Kidney tubule cell (primary cell): ENCODE results near the gene DIAPH1.
A peak's percentile ranks its signal among the peaks of the same experiment; 100 is the strongest.

ENCODE experiments used
- DNase-seq: peaks from one replicate; pipeline ENCODE4 v3.0.0-alpha.2; 2018; ENCODE audit warnings: low spot score

DIAPH1 gene

DNA sequence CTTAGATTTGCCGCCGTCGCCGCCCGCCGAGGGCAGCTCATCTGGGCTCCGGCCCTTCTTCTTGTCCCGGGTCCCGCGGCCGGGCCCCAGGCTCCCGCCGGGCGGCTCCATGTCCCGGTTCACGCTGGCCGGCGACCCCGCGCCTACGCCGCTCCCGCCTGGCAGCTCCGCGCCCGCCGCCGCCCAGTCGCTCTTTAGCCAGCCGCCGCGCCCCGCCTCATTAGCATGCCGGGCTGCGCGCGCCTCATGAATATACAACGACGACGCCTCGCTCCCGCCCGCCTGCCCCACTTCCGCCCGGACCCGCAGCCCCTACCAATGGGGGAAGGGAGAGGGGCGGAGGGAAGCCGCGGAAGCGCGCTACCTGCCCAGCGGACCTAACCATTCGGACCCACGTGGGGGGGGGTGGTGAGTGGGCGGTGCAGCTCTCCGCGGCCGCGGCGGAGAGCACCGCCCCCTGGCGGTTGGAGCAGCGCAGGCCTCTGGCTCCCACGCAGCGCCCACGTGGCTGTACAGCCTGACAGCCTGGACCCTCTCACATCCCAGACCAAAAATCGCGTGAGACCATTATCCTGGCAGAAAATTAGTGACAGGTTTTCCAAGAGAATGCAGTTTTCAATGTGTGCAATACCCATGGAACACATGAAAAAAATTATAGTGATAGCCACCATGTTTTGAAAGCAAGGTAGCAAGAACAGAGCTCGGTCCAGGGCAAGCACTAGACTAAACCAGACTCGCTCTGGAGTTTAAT is at the start of gene DIAPH1:
Gene DIAPH1, minus strand, starts transcription at position 197 of the 751 bp plus-strand sequence. Its CDS starts 86 bp downstream, at position 111.
- DNase-seq, result peak; percentile 97

DNA sequence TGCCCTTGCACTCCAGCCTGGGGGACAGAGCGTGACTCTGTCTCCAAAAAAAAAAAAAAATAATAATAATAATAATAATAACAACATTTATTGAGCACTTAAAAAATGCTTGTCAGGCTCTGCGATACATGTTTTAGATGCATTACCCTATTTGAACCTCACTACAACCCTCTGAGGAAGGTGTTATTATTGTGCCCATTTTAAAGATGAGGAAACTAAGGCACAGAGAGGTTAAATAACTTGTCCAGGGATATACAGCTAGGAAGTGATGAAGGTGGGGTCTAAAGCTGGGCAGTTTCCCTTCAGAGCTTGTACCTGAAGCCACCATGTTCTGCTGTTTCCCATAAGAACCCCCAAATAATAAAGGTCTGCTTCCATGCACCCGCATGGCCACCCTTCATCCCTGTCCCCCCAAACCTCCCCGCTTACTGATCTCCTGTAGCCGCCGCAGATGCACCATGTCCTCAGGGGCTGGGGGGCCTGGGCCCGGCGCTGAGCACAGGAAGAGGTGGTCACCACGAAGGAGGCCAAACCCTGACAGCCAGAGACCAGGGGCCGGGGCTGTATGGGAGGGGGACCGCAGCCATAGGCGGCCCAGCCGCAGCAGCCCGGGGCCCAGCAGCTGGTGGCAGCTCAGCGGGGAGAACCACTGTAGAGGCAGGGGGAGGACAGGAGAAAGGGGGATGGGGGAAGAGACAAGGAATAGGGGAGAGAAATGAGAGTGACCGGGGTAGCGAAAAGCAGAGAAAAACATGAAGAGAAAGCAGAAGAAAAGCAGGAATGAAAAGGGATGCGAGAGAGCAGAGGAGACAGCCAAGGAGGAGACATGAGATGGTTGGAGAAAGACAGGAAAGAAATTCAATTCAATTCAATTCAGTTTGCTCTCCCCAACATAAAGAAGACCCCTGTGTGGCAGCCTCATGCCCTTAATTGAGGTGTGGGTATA is 47.5 kb upstream of the DIAPH1 start:
- no peak for DNase-seq

DNA sequence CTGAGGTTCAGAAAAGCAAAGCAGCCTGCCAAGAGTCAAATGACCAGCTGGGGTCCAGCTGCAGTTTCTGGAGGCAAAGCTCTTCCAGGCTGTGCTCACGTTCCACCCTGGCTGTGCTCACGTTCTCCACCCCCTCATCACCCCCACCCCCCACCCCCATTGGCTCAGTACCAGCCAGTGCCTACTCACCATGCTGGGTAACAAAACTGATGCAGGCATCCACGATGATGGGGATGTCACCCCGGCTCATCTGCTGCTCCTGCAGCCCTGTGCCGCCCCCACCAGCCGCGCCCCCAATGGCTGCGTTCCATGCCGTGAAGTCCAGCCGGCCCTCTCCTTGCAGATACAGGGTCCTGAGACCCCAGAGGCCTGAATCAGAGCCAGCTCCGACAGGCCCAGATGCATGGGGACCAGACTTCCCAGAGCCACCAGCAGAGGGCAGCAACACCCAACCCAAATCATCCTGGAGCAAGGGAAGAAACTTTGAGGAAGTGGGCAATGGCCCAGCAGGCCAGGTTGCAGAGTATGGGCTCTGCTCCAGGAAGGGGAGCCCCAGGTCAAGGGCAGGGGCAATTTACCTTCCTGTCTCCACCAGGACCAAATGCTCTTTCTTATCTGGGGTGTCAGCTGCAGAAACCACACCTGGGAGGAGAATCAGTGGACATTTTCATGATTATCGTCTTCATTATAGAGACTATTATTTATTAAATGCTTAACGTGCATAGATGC is 46.1 kb upstream of the DIAPH1 start:
- DNase-seq, result peak; percentile 72

DNA sequence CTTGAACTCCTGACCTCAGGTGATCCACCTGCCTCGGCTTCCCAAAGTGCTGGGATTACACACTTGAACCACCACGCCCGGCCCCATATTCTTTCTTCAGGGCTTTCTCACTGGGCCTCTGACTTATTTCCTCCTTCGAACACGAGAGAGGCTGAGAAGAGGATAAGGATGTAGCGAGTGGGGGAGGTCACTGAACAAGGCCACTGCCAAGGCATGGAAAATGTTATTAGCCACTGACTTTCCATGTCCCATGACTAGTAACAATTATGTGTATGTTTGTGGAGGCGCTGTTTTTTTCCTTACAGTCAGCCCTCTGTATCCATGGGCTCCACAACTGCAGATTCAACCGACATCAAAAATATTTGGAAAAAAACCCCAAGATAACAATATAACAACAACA is 44.7 kb upstream of the DIAPH1 start:
- DNase-seq, result no peak

DNA sequence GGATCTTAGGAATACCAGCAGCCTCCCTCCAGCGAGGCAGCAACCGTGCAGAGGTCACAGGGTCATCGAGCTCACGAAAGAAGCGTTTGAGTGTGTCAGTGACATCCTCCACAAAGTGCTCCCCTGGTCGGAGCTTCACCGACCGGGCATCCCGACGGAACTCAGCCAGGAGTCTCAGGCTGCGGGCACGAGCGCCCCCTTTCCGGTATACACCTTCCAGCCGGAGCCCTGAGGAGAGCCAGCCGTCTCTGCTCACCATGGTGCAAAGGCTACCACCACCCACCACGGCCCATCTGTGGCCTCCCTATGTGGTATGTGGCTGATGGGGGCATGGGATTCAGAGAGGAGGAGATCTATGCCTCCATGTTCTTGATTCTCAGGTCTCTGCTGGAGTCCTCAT is 43.2 kb upstream of the DIAPH1 start:
- DNase-seq, result no peak

DNA sequence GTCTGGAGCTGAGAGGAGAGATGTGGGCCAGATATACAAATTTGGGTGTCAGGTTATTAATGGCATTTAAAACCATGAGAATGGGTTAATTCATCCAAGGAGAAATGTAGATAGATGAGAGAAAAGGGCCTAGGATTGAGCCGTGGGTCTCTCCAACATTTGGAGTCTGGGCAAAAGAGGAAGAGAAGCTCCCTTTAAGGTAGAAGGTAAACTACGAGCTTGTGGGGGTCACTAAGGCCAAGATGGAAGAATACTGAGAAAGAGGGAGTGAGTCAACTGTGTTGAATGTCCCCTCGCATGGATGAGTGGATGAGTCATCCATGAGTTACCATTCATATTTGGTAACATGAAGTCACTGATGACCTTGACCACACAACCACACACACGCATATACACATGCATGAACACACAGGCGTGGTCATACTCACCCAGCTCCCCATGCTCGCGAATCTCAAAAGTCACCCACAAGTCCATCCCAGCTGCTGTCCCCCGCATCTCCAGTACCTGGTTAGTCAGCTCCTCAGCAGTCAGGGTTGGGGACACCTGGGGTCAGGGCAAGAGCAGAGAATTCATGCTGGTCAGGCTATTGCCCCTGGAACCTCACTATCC is 39.2 kb upstream of the DIAPH1 start:
- DNase-seq, result peak; percentile 96

DNA sequence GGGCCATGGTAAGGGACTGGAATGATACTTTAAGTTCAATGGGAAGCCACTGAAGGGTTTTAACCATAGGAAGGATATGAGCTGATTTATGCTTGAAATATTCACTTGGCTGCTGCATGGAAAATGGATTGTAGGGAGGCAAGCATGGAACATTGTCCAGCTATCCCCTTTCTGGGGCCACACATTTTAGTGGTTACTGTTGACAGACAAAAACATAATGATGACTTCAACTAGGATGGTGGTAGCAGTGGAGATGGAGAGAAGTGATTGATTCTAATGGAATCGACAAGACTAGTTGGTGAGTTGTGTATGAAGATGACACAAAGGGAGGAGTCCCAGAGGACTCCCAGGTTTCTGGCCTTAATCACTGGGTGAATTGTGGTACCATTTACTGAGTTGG is 38.6 kb upstream of the DIAPH1 start:
- DNase-seq, result no peak

DNA sequence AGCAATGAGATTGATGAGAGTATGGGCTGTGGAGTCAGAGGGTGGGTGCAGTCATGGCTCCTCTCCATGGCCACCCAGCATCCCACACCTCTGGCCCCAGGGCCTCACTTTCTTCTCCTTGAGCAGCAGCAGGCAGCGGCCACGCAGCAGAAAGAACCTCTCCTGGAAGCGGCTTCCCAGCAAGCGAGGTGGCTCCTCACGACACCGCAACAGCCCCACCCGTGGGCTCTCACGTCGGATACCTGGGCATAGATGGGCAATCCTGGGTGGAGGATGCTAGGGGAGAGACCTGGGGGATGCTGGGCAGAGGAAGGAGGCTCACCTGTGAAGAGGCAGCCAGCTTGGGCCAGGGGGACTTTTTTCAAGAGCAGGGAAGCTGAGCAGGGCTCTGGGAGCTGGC is 37.6 kb upstream of the DIAPH1 start:
- DNase-seq, result no peak

DNA sequence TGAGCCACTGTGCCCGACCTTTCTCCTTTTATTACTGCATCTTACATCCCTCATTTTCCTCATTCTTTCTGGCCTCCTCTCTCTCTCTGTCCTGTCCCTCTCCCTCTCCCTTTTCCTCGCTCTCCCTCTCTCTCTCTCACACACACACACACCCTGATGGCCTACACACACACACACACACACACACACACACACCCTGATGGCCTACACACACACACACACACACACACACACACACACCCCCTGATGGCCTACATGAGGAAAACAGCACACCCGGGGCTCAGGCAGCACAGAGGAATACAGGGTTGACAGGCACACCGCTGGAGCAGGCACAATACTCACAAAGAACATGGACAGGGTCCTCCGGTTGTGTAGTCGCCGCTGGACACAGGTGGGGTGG is 36.2 kb upstream of the DIAPH1 start:
- DNase-seq, result no peak

DNA sequence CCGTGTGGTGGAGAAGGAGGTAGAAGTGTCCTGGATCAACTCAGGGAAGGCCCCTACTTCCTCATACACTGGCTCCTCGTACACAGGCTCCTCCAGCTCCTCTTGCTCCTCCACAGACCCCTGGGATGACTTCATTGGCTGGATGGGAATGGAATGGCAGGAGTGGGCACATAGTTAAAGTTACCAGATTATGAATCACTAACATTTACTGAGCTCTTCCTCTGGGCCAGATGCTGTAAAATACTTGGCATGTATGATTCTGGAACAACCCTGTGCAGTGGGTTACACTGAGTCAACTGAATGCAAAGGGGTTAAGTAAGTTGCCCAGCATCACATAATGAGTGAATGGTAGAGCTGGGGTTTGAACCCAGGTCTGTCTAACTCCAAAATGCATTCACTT is 35.5 kb upstream of the DIAPH1 start:
- peak; percentile 93 for DNase-seq

DNA sequence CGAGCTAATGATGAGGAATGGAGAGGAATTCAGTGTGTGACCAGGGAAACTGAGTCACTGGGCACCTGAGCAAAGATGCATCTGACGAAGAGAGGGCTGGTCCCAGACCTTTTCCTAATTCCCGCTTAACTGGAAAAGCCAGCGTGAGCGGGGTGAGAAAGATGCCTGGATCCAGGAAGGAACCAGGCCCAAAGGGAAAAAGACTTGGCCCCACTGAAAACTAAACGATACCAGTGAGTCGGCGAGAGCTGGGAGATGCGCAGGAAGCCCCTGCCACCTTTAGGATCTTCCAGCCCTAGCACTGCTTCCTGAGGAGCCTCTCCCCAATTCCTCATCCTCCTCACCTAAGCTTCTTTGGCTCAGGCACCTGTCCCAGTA is 32.9 kb upstream of the DIAPH1 start:
- no peak for DNase-seq

DNA sequence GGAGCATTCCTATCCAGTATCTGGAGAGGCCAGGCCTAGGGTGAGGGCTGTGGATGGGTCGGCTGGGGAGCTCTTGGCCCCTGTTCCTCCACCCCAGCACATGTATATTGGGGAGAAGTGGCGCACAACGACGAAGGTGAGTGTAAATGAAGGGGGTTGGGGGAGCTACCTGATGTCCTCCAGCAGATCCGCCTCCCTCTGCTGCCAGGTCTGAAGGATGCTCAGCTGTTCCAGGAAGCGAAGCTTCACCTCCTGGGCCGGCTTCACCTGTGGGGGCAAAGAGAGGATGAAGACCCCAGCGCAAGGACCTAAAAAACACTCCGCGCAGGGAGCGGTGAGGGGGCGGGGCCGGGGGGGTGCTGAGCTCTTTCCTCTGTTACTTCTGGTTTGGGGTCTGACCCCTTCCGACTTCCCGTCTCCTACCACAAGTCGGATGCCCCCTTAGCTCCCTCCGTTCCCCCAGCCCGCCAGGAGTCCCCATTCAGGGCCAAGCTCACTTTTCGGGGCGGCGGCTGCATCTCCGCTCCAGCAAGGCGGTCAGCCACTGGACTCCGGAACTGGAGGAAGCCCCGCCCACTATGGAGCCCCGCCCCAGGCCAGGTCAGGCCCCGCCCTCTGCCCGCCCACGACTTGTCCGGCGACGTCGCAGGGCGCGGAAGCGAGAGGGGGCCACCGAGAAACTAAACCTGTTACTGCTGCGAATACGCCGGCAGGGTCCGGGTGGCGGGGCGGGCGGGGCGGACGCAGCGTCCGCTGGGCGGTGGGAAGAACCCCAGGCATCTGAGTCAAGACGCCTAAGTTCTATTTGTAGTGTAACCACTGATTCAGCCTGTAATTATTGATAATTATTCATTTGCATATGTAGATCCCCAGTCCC is 32.3 kb upstream of the DIAPH1 start, which contains the start of gene FCHSD1:
Gene FCHSD1, minus strand, starts transcription at position 568 of the 877 bp plus-strand sequence. Its CDS starts 50 bp downstream, at position 518.
- peak; percentile 82 for DNase-seq

DNA sequence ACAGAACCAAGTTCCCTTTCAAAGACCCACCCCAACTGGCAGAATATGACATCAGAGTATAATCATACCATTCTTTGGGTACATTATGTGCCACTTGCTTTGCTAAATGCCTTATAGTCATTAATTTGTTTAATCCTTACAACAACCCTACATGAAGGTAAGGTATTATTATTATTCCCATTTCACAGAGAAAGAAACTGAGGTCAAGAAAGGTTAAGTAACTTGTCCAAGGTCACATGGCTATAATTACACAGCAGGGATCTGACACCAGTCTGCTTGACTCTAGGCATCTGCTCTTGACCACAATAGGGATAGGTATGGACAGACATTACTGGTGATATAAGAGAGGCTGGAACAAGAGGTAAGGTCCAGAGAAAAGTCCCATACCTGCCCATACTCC is 31.2 kb upstream of the DIAPH1 start:
- no peak for DNase-seq

DNA sequence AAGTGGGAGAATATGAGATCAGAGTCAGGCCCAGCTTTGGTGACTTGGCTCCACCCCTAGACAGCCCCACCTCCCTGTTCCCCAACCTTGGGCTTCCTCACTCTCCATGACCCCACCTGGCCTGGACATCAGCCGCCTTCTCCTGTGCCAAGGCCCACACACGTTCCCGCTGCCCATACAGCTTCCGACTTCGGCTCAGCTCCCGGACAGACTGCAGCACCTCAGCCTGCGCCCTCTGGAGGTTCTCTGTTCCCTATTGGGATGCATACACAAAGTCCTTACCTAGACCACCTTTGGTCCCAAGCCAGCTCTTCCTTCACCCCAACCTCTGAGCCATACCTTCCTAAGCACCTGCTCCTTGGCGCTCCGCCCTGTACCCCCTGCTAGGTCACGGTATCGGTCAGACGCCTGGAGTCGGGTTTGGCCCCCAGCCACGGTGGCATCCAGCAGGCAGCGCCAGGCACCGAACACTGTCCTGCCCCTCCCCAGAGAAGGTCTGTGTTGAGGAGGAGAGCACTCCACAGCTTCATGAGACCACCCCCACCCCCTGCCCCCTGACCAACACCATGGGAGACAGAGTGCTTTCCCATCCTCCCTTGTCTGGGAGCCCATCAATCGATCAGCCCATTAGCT is 30.4 kb upstream of the DIAPH1 start:
- no peak for DNase-seq

DNA sequence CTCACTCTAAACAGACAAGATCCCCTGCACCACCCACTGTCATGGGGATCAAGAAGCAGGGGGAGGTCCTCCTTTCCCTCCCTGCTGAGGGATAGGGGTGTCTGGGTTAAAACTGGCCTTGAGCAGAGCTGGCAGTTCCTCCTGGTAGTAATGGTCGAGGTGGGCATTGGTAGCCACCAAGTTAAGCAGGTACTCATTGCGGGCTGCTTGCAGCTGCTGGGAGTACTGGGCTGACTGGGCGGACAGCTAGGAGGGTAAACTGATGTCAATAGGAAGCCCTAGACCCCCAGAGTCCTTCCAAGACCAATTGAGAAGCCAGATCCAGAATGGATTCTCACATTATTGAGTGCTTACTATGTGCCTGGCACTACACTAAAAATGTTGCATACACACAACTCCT is 29.1 kb upstream of the DIAPH1 start:
- no peak for DNase-seq

DNA sequence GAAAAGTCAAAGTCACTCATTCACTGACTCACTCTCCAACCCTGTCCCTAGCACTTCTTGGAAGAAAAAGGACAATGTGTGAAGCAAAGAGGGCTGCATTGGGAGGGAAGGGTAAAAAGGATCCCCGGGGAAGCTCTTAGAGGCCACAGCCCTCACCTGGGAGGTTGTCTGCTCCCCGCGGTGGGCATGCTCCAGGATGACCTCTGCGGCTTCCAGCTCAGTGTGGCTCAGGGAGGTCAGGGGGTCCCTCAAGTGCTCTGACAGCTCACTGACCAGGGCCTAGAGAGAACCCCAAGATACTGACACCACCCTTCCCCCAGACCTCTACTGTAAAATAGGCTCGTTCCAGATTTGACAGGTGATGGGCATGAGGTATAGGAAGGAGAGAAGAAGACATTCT is 28.4 kb upstream of the DIAPH1 start:
- no peak for DNase-seq

DNA sequence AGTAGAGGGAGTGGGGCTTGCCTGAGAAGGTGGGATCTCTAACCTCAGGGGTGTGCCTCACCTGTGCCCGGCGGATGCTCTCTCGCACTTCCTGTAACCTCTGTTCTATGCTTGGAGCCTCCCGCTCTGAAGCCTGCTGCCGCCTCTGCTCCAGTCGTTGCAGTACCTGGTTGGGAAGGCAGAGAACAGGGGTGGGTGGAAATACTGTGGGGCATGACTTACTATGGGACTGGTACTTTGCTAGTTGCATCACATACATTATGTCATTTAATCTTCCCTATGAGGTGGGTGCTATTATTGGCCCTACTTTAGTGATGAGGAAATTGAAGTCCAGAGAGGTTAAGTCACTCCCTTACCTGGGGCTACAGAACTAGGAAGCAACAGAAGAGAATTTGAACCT is 27.2 kb upstream of the DIAPH1 start:
- peak; percentile 33 for DNase-seq

DNA sequence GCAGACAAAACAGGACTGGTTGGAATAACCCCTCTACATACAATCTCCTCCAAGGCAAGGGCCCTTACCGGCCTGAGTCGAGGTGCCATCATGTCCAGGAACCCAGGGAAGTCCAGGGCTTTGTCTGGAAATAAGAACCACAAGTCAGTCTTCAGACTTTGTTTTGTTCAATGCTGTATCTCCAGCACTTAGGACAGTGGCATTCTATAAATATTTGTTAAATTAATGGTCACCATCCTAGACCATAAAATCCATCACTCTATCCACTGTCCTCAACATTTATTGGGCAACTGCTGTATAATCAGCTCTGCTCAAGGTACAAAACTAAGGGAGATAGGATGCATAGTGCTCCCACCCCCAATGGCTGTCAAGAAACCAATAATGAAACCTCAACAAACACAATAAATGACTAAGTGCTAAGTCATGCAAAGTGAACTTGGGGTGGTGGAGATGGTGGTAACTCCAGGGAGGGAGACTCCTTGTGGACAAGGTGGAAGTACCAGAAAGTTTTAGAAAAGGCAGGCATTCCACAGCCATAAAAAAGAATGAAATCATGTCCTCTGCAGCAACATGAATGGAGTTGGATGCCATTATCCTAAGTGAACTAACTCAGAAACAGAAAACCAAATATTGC is 23.0 kb upstream of the DIAPH1 start:
- DNase-seq, result peak; percentile 91

DNA sequence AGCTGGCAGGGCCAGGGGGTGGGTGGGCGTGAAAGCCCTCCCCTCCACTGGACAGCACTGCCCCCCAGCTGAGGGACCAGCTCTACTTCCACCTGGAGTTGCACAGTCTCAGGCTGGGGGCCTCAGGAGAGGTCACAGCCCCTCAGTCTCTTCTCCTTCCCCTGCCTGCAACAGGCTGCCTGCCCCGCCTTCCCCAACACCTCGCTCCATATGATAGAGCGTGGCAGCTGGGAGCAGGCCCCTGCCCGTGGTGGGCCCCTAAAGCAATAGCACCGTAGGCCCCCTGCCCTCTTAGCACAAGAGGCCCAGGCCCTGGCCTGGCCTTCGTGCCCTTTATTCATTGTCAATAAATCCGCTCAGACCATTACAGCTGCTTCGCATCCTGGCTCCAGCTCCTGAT is 21.9 kb upstream of the DIAPH1 start:
- DNase-seq, result no peak

DNA sequence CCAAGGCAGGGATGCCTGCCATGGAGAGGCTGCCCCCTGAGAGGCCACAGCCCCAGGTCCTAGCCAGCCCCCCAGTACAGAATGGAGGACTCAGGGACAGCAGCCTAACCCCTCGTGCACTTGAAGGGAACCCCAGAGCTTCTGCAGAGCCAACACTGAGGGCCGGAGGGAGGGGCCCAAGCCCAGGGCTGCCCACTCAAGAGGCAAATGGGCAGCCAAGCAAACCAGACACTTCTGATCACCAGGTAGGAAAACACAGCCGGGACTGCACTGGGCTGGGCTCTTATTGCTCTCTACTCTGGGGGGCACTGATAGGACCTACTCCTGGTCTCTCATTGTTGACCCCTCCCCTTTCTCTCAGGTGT is 21.2 kb upstream of the DIAPH1 start:
- no peak for DNase-seq
